IMR-90 (cell line): ENCODE data around the gene GALNT12. TPM values are rescaled to one million over a fixed set of nuclear protein-coding genes. Genes with fewer than 3 reads are reported as not detected.

Source experiments
- ATAC-seq: fragments of 200-7000 bp; cut with Tn5 transposase; 2 replicates; pipeline ENCODE4 v1.9.1; 2020; ENCODE audit warnings: low read depth, mild to moderate bottlenecking, moderate library complexity
- BruUV-seq: library from RNA; stranded (reverse); fragments of 400-500 nt; replicated peaks from 2 replicates; lab custom pipeline; 2021; lab: Mats Ljungman, UMichigan
- CTCF ChIA-PET: fragments of 300-600 bp; formaldehyde crosslinking; extraction: SDS; loops from one replicate; lab custom pipeline; 2021; ENCODE audit warnings: antibody characterized with exemption; lab: Yijun Ruan, JAX
- POLR2A ChIA-PET: fragments of 300-600 bp; sonication (Branson Sonifier 250); formaldehyde crosslinking; loops from one replicate; lab custom pipeline; 2022; ENCODE audit warnings: antibody characterized with exemption; ENCODE audit not compliant: unreplicated experiment; lab: Charles Lee
- DNase-seq: peaks from one replicate; pipeline ENCODE4 v3.0.0; 2013
- H2AFZ ChIP-seq: replicated peaks from 2 replicates; pipeline ENCODE3; 2013; ENCODE audit warnings: low read length, mild to moderate bottlenecking; ENCODE audit not compliant: poor library complexity
- H2AK5ac ChIP-seq: 2 replicates; pipeline ENCODE4 v1.6.1; 2013; ENCODE audit warnings: low read depth, low read length, inconsistent platforms
- H2AK9ac ChIP-seq: replicated peaks from 2 replicates; pipeline ENCODE3; 2013; ENCODE audit warnings: mild to moderate bottlenecking, low read depth, low read length, moderate library complexity; ENCODE audit not compliant: poor library complexity
- H2BK120ac ChIP-seq: 2 replicates; pipeline ENCODE4 v1.6.1; 2013; ENCODE audit warnings: low read depth, low read length, inconsistent platforms
- H2BK15ac ChIP-seq: 3 replicates; pipeline ENCODE4 v1.6.1; 2013; ENCODE audit warnings: low read depth, low read length, inconsistent platforms
- H2BK20ac ChIP-seq: 2 replicates; pipeline ENCODE4 v1.6.1; 2013; ENCODE audit warnings: low read depth, mild to moderate bottlenecking, inconsistent platforms, low read length, moderate library complexity
- H2BK5ac ChIP-seq: 2 replicates; pipeline ENCODE4 v1.6.1; 2013; ENCODE audit warnings: mild to moderate bottlenecking, low read depth, low read length, inconsistent platforms; ENCODE audit not compliant: poor library complexity, severe bottlenecking
- H3K14ac ChIP-seq: replicated peaks from 2 replicates; pipeline ENCODE4 v1.6.1; 2013; ENCODE audit warnings: low read depth, low read length, inconsistent platforms
- H3K18ac ChIP-seq: 2 replicates; pipeline ENCODE4 v1.6.1; 2013; ENCODE audit warnings: low read depth, low read length, control low read depth
- H3K23ac ChIP-seq: 2 replicates; pipeline ENCODE4 v1.6.1; 2013; ENCODE audit warnings: low read depth, low read length, inconsistent platforms
- H3K27ac ChIP-seq: 2 replicates; pipeline ENCODE4 v1.5.1; 2013; ENCODE audit warnings: mild to moderate bottlenecking, control low read depth, low read length; ENCODE audit not compliant: insufficient read depth
- H3K27me3 ChIP-seq: 2 replicates; pipeline ENCODE4 v1.6.1; 2013; ENCODE audit warnings: low read length; ENCODE audit not compliant: control insufficient read depth, insufficient read depth
- H3K36me3 ChIP-seq: 2 replicates; pipeline ENCODE4 v1.6.1; 2013; ENCODE audit warnings: low read length, mixed read lengths; ENCODE audit not compliant: control insufficient read depth, insufficient read depth
- H3K4ac ChIP-seq: 2 replicates; pipeline ENCODE4 v1.6.1; 2013; ENCODE audit warnings: low read depth, low read length, inconsistent platforms
- H3K4me1 ChIP-seq: 2 replicates; pipeline ENCODE4 v1.6.1; 2013; ENCODE audit warnings: low read length, mixed read lengths; ENCODE audit not compliant: control insufficient read depth, insufficient read depth
- H3K4me2 ChIP-seq: 2 replicates; pipeline ENCODE4 v1.6.1; 2013; ENCODE audit warnings: low read depth, mild to moderate bottlenecking, control low read depth, low read length, moderate library complexity
- H3K4me3 ChIP-seq: 2 replicates; pipeline ENCODE4 v1.5.1; 2013; ENCODE audit warnings: low read depth, mild to moderate bottlenecking, control low read depth, low read length, moderate library complexity; ENCODE audit not compliant: insufficient read depth
- H3K56ac ChIP-seq: 2 replicates; pipeline ENCODE4 v1.6.1; 2013; ENCODE audit warnings: low read length, inconsistent platforms; ENCODE audit not compliant: insufficient read depth; ENCODE audit errors: extremely low read depth
- H3K79me1 ChIP-seq, 2 experiments: 2 replicates each; pipeline ENCODE4 v1.6.1; 2013; ENCODE audit warnings: low read length in 2 of 2, inconsistent platforms in 1 of 2, low read depth in 1 of 2
- H3K9ac ChIP-seq: 2 replicates; pipeline ENCODE4 v1.6.1; 2013; ENCODE audit warnings: low read depth, low read length, control low read depth
- H3K9me1 ChIP-seq: 2 replicates; pipeline ENCODE4 v1.6.1; 2013; ENCODE audit warnings: low read length, inconsistent platforms; ENCODE audit not compliant: insufficient read depth
- H3K9me3 ChIP-seq: 2 replicates; pipeline ENCODE4 v1.6.1; 2013; ENCODE audit warnings: low read length; ENCODE audit not compliant: control insufficient read depth, insufficient read depth
- H4K20me1 ChIP-seq: 2 replicates; pipeline ENCODE4 v1.6.1; 2013; ENCODE audit warnings: low read length, inconsistent platforms; ENCODE audit not compliant: insufficient read depth
- H4K5ac ChIP-seq: 2 replicates; pipeline ENCODE4 v1.6.1; 2013; ENCODE audit warnings: mild to moderate bottlenecking, low read depth, low read length, control low read depth
- H4K8ac ChIP-seq, 2 experiments: 2 replicates each; pipeline ENCODE4 v1.6.1; 2013; ENCODE audit warnings: low read depth in 2 of 2, low read length in 2 of 2, control low read depth in 1 of 2, inconsistent platforms in 1 of 2
- H4K91ac ChIP-seq: 2 replicates; pipeline ENCODE4 v1.6.1; 2013; ENCODE audit warnings: low read depth, low read length, inconsistent platforms; ENCODE audit not compliant: insufficient read depth
- MAFK ChIP-seq: IDR thresholded peaks from 2 replicates; pipeline ENCODE4 v1.6.1; 2012; ENCODE audit warnings: low read depth, low read length, improper control_type of control experiment
- NFE2L2 ChIP-seq: fragments of 150-350 bp; IDR thresholded peaks from 2 replicates; pipeline ENCODE4 v1.6.1; 2016; ENCODE audit warnings: low read depth, mild to moderate bottlenecking, low read length
- POLR2A ChIP-seq: IDR thresholded peaks from 2 replicates; pipeline ENCODE4 v1.6.1; 2012; ENCODE audit warnings: mild to moderate bottlenecking, low read depth, low read length
- RAD21 ChIP-seq: IDR thresholded peaks from 2 replicates; pipeline ENCODE4 v1.6.1; 2012; ENCODE audit warnings: low read length, improper control_type of control experiment
- SMC3 ChIP-seq: fragments of 150-350 bp; IDR thresholded peaks from 2 replicates; pipeline ENCODE4 v1.6.1; 2016; ENCODE audit warnings: low read depth, mild to moderate bottlenecking, antibody characterized with exemption, low read length, moderate library complexity
- WGBS, 2 experiments: methylation state at CpG; one replicate each; pipeline versions ENCODE4 v1.1.5 to v1.1.7; 2013; ENCODE audit warnings: missing lambda C conversion rate in 2 of 2; ENCODE audit not compliant: insufficient read length in 1 of 2; ENCODE audit errors: extremely low coverage in 2 of 2; 5-methylcytosine and 5-hydroxymethylcytosine counted together
- dilution Hi-C: fragments of 300-500 bp; cut with HindIII; formaldehyde crosslinking; loops from one replicate; pipeline ENCODE4 v1.14.3; 2018; ENCODE audit warnings: low sequenced_read_pairs; ENCODE audit not compliant: unreplicated experiment
- in situ Hi-C: fragments of 300-500 bp; cut with MboI; formaldehyde crosslinking; loops from 3 replicates; pipeline ENCODE4 v1.14.3; 2019; ENCODE audit warnings: low sequenced_read_pairs, inconsistent platforms, mixed read lengths
- intact Hi-C: fragments of 100-400 bp; cut with micrococcal nuclease; formaldehyde crosslinking; loops from 2 replicates; pipeline ENCODE4 v1.10.0; 2022
- polyA plus RNA-seq, 3 experiments: library from polyadenylated mRNA; depleted of rRNA; stranded (reverse); fragments of >200 nt; gene quantifications; 2 replicates each; pipeline ENCODE4 v1.2.3, GENCODE V29; 2012; ENCODE audit warnings: low replicate concordance in 1 of 3
- total RNA-seq: library from RNA; depleted of rRNA; stranded (reverse); fragments of >200 nt; gene quantifications from 2 replicates; pipeline ENCODE4 v1.2.3, GENCODE V29; 2012

The GALNT12 gene
- total and polyA plus RNA-seq, 2 of the 4 experiments (the other 2 are of a cell fraction) = 2.3 to 2.5 TPM

DNA sequence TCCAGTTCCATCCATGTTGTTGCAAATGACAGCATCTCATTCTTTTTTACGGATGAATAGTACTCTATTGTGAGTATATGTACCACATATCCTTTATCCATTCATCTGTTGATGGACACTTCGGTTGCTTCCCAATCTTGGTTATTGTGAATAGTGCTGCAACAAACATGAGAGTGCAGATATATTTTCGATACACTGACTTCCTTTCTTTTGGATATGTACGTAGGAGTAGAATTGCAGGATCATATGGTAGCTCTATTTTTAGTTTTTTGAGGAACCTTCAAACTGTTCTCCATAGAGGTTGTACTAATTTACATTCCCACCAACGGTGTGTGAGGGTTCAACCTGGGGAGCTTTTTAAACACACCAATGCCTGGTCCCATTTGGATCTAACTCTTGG lies 22.3 kb downstream of the GALNT12 start:
- Histone ChIP-seq H2AK5ac (no peak overlapping the region), H4K5ac (no peak overlapping the region), H3K9me3 (no peaks in the 10 kb centered on the region), H3K4ac (no peak overlapping the region), H3K27ac (no peak overlapping the region), H2AFZ (no peak overlapping the region), H4K20me1 (no peaks in the 10 kb centered on the region; the same call in 1 of the 2 replicates), H3K4me3 (no peak overlapping the region), H2BK20ac (no peak overlapping the region), H4K8ac (no peak overlapping the region), H2BK15ac (no peak overlapping the region), H3K9ac (no peak overlapping the region), H2BK120ac (no peak overlapping the region), H4K91ac (no peak overlapping the region), H3K14ac (no peak overlapping the region), H3K56ac (no peak overlapping the region), H3K23ac (no peak overlapping the region), H3K4me2 (no peak overlapping the region), H3K27me3 (no peaks in the 10 kb centered on the region; the same call in 1 of the 2 replicates), H2AK9ac (no peak overlapping the region), H3K36me3 (no peaks in the 10 kb centered on the region), H3K4me1 (no peaks in the 10 kb centered on the region), H3K79me1 (no peaks in the 10 kb centered on the region), H3K18ac (no peak overlapping the region), H3K9me1 (peaks cover 2% of the 10 kb centered on the region; the same call in 1 of the 2 replicates), H2BK5ac (no peak overlapping the region)
- no peak for DNase-seq
- ChIA-PET POLR2A (no interaction called here), CTCF (no interaction called here)
- dilution Hi-C loops = loop anchor here (25.0 kb wide), 1 partner anchor 308 kb away; no protein-coding TSS in a partner anchor
- in situ Hi-C loops = no loop called here
- no TSS peak for BruUV-seq
- intact Hi-C loops = no loop called here
- TF ChIP-seq POLR2A (no peak), RAD21 (no peak), SMC3 (no peak), MAFK (no peak), NFE2L2 (no peak)
- WGBS, 2 experiments = no CpG with 5 or more reads among the region's 5 CpGs
- no peak for ATAC-seq
